ENCODE measurements around the gene ZSCAN16.

The ZSCAN16 gene

DNA sequence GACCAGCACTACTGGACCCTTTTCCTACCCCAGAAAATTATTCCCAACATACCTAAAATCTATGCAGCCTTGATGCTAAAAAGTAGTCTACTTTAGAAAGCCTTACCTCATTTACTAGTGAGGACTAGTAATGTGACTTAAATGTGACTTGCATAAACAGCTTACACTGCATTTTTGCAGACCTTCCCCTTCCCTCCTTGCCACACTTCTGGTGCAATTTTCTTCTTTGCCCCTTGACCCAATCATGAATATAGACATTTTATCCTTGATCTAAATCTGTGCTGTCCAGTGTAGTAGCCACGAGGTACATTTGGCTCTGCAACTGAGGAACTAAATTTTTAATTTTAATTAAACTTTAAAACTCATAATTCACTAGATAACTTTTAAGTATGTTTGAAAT is 10.3 kb downstream of the ZSCAN16 start:
- DNase-seq, result no peak

DNA sequence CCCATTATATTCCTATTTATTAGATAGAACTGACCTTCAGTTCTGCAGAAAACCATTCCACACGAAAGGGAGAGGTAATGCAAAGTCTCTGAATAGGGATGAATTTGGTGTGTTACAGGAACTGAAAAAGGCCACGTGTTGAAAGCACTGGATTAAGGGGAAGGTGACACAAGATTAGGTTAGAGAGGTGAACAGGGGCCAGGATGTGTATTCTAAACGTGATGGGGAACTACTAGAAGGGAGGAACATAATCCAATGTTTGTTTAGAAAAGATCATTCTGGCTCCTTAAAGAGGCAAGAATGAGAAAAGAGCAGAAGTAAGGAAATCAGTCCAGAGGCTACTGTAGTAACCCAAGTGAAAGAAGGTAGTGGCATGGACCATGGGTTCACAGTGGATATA is 11.0 kb downstream of the ZSCAN16 start:
- DNase-seq, result no peak

- peak; percentile 92 for DNase-seq
Measured at GRCh38 chr6:28136585-28137504, 12.4 kb downstream of the ZSCAN16 start.

- no peak for DNase-seq
Measured at GRCh38 chr6:28137505-28137981, 13.1 kb downstream of the ZSCAN16 start.

- DNase-seq, result no peak
Measured at GRCh38 chr6:28139860-28140543, 15.6 kb downstream of the ZSCAN16 start.

DNA sequence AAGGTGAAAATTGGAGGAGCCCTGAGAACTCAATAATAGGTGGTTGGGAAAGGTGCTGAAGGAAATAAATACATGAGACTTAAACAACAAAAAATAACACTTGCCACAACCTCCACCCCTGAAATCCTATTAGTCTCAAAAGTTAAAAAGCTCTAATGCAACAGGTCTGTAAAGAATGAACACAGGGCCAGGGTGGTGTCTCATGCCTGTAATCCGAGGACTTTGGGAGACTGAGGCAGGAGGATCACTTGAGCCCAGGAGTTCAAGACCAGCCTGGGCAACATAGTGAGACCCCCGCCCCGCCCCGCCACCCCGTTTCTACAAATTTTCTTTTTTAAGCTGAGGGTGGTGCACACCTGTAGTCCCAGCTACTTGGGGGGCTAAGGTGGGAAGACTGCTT is 16.2 kb downstream of the ZSCAN16 start:
- no peak for DNase-seq

GRCh38 chr6:28141500-28142329 is 17.3 kb downstream of the ZSCAN16 start, which contains the start of gene ZKSCAN8:
TSS of gene ZKSCAN8 (plus strand) at chr6:28141883. CDS start at chr6:28148408, 6,525 bp downstream.
- DNase-seq, result peak; percentile 90

- DNase-seq, result no peak
Measured at GRCh38 chr6:28142446-28142845, 18.0 kb downstream of the ZSCAN16 start.

DNA sequence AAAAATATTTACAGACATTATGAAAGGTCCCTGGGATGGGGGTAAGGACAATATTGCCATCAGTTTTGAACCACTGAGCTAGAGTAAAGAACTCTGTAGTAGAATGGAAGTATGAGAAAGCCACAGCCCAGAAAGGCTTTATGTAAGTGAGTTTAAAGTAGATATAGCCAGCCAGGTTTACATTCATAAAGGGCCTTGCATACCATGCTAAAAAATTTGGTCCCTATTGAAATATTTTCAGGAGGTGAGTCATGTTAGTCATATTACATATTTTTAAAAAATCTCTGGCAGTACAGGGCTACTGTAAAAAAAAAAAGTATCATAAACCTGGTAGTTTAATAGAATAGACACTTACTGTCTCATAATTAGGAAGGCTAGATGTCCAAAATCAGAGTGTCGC is 20.8 kb downstream of the ZSCAN16 start:
- no peak for DNase-seq

- DNase-seq, result no peak
Measured at GRCh38 chr6:28152531-28152930, 28.1 kb downstream of the ZSCAN16 start.

GRCh38 chr6:28153546-28153945 is 29.1 kb downstream of the ZSCAN16 start:
- DNase-seq, result no peak

GRCh38 chr6:28154357-28154756 is 29.9 kb downstream of the ZSCAN16 start:
- no peak for DNase-seq

DNA sequence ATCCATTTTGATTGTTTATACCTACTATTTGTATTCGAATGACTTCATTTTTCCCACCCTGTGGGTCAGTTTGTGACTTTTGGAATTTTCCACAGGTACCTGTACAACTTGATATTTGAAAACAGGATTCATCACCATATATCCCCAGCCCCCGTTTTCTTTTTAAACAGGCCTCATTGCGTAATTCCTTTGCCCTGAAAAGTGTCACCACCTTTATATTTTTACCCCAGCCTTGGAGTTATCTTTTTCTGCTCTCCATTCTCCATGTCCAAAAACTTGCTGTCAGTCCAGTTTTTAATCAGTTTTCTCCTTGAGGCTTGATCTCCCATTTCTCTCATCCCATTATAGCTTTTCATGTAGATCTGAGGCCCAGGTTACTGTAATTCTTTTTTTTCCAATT is 33.9 kb downstream of the ZSCAN16 start:
- DNase-seq, result no peak

DNA sequence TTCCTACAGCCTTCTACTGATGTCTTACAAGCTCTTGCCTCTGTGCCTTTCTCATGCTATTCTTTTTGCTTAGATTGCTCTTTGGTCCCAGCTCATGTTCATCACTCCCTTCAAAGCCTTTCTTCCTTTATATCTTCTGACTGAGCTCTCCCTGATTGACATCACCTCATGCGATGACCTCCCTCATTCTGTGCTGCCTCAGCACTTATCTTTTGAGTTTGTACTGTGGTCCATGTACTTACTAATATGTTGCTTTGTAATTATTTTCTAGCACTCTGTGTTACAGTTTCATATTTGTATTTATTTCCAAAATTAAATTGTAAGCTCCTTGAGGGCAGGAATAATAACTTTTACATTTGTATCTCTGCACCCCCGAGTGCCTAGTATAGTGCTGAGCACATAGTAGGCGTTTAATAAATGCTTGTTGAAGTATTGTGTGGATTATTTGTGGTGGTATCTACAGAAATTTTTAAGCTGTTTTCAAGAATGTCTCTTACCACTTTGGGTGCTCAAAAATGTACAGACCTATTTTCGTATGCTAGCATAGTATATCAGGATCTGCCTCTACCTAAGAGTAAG is 34.7 kb downstream of the ZSCAN16 start:
- DNase-seq, result no peak

- no peak for DNase-seq
Measured at GRCh38 chr6:28160233-28160632, 35.8 kb downstream of the ZSCAN16 start.

- DNase-seq, result peak; percentile 83
Measured at GRCh38 chr6:28161410-28162079, 37.1 kb downstream of the ZSCAN16 start.

DNA sequence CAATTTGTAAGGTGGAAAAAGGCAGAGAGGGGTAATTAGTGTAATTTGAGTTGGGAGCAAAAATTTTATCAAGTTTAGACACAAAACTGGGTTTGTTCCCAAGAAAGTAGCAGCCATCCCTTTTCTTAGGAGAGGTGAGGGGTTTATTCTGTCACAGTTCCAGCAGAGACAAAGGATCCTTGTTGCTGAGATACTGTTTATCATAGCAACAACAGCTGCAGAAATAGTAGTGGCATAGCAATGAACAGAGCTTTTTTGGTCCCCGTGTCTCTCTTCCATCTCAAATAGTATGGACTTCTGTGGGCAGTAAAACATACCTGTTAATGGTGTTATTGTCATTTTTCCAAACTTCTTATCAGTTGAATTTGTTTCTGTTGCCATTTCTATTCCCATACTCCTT is 41.2 kb downstream of the ZSCAN16 start:
- DNase-seq, result no peak

DNA sequence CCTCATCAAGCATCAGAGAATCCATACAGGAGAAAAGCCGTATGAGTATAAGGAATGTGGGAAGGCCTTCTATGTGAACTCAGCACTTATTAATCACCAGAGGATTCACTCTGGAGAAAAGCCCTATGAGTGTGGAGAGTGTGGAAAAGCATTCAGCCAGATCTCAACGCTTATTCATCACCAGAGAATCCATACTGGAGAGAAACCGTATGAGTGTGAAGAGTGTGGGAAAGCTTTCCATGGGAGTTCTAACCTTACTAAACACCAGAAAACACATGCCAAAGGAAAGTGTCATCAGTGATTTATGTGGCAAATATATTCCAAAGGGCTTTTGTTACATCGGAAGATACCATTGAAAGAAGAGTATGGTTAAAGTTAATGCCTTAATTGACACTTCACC is 42.7 kb downstream of the ZSCAN16 start:
- DNase-seq, result no peak

GRCh38 chr6:28167926-28168325 is 43.5 kb downstream of the ZSCAN16 start:
- no peak for DNase-seq

DNA sequence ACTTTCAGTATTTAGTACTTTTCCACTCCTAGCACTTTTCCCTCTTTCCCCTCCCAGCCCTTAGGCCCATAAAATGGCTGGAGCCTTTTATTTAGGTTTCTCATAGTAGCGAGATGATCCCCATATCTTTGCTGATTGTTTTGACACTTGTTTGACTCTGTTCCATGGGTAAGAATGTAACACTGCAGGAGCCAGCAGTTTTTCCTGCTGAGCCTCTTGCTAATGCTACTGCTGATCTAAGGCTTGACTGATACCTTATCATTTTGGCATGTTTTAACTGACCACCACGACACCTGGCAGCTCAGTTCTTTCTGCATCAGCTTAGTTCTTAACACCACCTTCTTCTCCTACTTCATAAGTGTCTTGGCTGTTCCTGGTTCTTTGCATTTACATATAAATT is 46.9 kb downstream of the ZSCAN16 start:
- DNase-seq, result no peak

DNA sequence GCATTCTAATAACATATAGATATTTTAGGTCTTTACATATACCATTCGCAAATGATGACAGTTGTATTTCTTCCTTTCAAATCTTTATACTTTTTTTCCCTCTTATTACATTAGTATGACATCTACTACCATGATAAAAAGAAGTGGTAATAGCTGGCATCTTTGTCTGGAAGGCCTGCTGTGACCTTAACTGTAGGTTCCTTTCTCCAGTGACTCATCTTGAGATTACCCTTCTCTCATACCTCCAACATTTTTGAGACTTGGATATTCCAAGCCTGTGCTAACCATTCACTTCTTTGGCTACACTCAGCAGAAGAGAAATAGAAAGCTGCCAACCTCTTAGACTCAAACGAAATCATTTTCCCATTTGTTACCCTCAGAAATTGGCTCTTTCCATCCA is 47.6 kb downstream of the ZSCAN16 start:
- no peak for DNase-seq

- DNase-seq, result no peak
Measured at GRCh38 chr6:28176373-28176772, 52.0 kb downstream of the ZSCAN16 start.
